Pancreas (tissue), 10 donors: ENCODE data around the gene ITGB5. TPM values are rescaled to one million over a fixed set of nuclear protein-coding genes. Genes with fewer than 3 reads are reported as not detected.

Experiments used
- ATAC-seq, 4 donors: fragments of 200-7000 bp; cut with Tn5 transposase; one replicate each; pipeline versions ENCODE4 v1.8.0 to v1.9.1; 2020; ENCODE audit warnings: mild to moderate bottlenecking in 4 of 4, moderate library complexity in 4 of 4
- DNase-seq, 6 donors: peaks; one replicate each; pipeline ENCODE4 v3.0.0-alpha.2; 2020
- FAIRE-seq: peaks from 2 replicates; lab custom pipeline; 2012; peaks lifted over from hg19 to GRCh38; lab: Jason Lieb, UNC
- H3K27ac ChIP-seq, 4 donors: fragments of 200-600 bp; sonication (generic); 1 replicate in 3 of 4; 2 replicates in 1 of 4; pipeline versions ENCODE4 v1.5.0 to v1.8.0; 2020
- H3K27me3 ChIP-seq, 4 donors: fragments of 200-600 bp; one replicate each; pipeline ENCODE4 v1.8.0; 2021
- H3K36me3 ChIP-seq, 3 donors: fragments of 200-600 bp; sonication (generic) in 1 of 3; one replicate each; pipeline versions ENCODE4 v1.5.0 to v1.8.0; 2020 to 2021
- H3K4me1 ChIP-seq, 3 donors: fragments of 200-600 bp; one replicate each; pipeline ENCODE4 v1.8.0; 2021
- H3K4me3 ChIP-seq, 4 donors: fragments of 200-600 bp; sonication (generic) in 2 of 4; one replicate each; pipeline versions ENCODE4 v1.5.0 to v1.8.0; 2020 to 2021
- H3K9me3 ChIP-seq, 4 donors: fragments of 200-600 bp; one replicate each; pipeline ENCODE4 v1.8.0; 2021
- WGBS, 2 donors: extraction: QIAGEN DNeasy Blood & Tissue Kit; methylation state at CpG; one replicate each; pipeline ENCODE4 v1.1.7; 2013; 5-methylcytosine and 5-hydroxymethylcytosine counted together
- intact Hi-C, 3 donors: fragments of 100-400 bp; cut with DNase I; formaldehyde crosslinking; loops; one replicate each; pipeline versions ENCODE4 v1.11.1 to v1.14.2; 2022
- polyA plus RNA-seq, 2 donors: library from polyadenylated mRNA; stranded (reverse); fragments of 200-250 nt; gene quantifications; one replicate each; pipeline ENCODE4 v1.2.3, GENCODE V29; 2013
- total RNA-seq, 6 donors: library from RNA; stranded (reverse); fragmentation: NEBNext Ultra II Directional in 4 of 6; extraction: Animal tissue kit (Norgen Biotek cat#: 25700) in 4 of 6; gene quantifications; one replicate each; pipeline versions ENCODE4 v1.2.1 to v1.2.4, GENCODE V29; 2021 to 2023
- TF ChIP-seq, protein P1 (sequence below), 4 donors: fragments of 200-600 bp; sonication (generic) in 3 of 4; IDR thresholded peaks; one replicate each; pipeline versions ENCODE4 v1.5.0 to v1.8.0; 2021; ENCODE audit warnings: antibody characterized with exemption in 4 of 4
- donor health status: healthy with polysubstance abuse.
- donor health status: DM: no; HTN: no; CAD: no; lungs with moderate emphysema.
- donor health status: DM: no; HTN: no; CAD: no.
- donor health status: control.
- donor health status: control.
- donor health status: Bipolar disorder and iron deficiency.
- donor health status: DM: yes; HTN: yes; CAD: no.
- donor health status: DM: no; HTN: no; CAD: no.
- donor health status: DM: no; HTN: no; CAD: no.
- donor health status: DM: yes; HTN: yes; CAD: no.

The ITGB5 gene
- total and polyA plus RNA-seq, 8 donors, result 9.5 to 69.9 (median 24.5) TPM

- Histone ChIP-seq H3K4me3 (no peak overlapping the region), H3K4me1 (no peaks in the 10 kb centered on the region), H3K27ac (no peak overlapping the region), H3K27me3 (no peaks in the 10 kb centered on the region), H3K9me3 (no peaks in the 10 kb centered on the region), H3K36me3 (peaks cover 0 to 10% (median 0%) of the 10 kb centered on the region in 3 donors)
- TF ChIP-seq, protein P1, sequence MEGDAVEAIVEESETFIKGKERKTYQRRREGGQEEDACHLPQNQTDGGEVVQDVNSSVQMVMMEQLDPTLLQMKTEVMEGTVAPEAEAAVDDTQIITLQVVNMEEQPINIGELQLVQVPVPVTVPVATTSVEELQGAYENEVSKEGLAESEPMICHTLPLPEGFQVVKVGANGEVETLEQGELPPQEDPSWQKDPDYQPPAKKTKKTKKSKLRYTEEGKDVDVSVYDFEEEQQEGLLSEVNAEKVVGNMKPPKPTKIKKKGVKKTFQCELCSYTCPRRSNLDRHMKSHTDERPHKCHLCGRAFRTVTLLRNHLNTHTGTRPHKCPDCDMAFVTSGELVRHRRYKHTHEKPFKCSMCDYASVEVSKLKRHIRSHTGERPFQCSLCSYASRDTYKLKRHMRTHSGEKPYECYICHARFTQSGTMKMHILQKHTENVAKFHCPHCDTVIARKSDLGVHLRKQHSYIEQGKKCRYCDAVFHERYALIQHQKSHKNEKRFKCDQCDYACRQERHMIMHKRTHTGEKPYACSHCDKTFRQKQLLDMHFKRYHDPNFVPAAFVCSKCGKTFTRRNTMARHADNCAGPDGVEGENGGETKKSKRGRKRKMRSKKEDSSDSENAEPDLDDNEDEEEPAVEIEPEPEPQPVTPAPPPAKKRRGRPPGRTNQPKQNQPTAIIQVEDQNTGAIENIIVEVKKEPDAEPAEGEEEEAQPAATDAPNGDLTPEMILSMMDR (IDR thresholded peaks at IDR 0.05), result no peak
- ATAC-seq, result no peak
- no peak for FAIRE-seq
- intact Hi-C loops, result no loop called here
- no peak for DNase-seq
- 80 to 94% methylated on average over 1 of the region's 1 CpG for WGBS, 2 donors
Measured at GRCh38 chr3:124847051-124847450, 40.1 kb downstream of the ITGB5 start.

- Histone ChIP-seq H3K27me3 (no peaks in the 10 kb centered on the region), H3K4me3 (no peak overlapping the region), H3K9me3 (no peaks in the 10 kb centered on the region), H3K36me3 (peaks cover 0 to 13% (median 0%) of the 10 kb centered on the region in 3 donors), H3K4me1 (no peaks in the 10 kb centered on the region), H3K27ac (no peak overlapping the region)
- ATAC-seq (peak in 2 of 4 donors; percentile 25 to 56), FAIRE-seq (no peak), DNase-seq (no peak)
- 50 to 51% methylated on average over 2 of the region's 2 CpGs for WGBS, 2 donors
- TF ChIP-seq, protein P1 (IDR thresholded peaks at IDR 0.05), result no peak
- intact Hi-C loops, result no loop called here
Measured at GRCh38 chr3:124846189-124846588, 41.0 kb downstream of the ITGB5 start.

DNA sequence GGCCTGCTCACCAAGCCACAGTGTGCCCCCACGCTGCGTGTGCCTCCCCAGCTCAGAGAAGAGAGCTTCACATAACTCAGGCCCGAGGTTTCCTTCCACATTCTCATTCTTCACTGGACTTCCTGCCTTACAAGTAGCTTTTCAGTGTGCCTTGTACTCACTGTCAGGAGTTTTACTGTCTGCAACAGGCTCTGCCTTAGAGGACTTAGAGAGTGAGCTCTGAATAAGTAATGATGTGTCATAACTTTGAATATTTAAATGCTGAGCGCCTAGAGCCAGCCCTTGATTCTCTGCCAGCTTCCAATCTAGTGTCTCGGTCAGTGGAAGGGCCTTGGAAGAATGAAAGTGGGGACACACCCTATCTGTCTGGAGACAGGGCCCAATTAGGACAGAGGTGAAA lies 41.8 kb downstream of the ITGB5 start:
- H3K36me3 ChIP-seq, result peaks cover 0 to 13% (median 0%) of the 10 kb centered on the region in 3 donors
- no peaks in the 10 kb centered on the region for H3K4me1 ChIP-seq
- DNase-seq (no peak), ATAC-seq (peak in 3 of 4 donors; percentile 49 to 80 (median 64)), FAIRE-seq (peak; percentile 63)
- TF ChIP-seq, protein P1 (IDR thresholded peaks at IDR 0.05), result no peak
- intact Hi-C loops, result no loop called here
- no peak overlapping the region for H3K4me3 ChIP-seq
- H3K27me3 ChIP-seq, result no peaks in the 10 kb centered on the region
- peak overlapping the region in 1 of 4 donors; percentile 33 for H3K27ac ChIP-seq
- 78 to 84% methylated on average over 5 of the region's 5 CpGs for WGBS, 2 donors
- no peaks in the 10 kb centered on the region for H3K9me3 ChIP-seq

- ATAC-seq (no peak), DNase-seq (no peak), FAIRE-seq (no peak)
- Histone ChIP-seq H3K9me3 (no peaks in the 10 kb centered on the region), H3K36me3 (peaks cover 0 to 13% (median 0%) of the 10 kb centered on the region in 3 donors), H3K27me3 (no peaks in the 10 kb centered on the region), H3K4me3 (no peak overlapping the region), H3K4me1 (no peaks in the 10 kb centered on the region), H3K27ac (no peak overlapping the region)
- TF ChIP-seq, protein P1 (IDR thresholded peaks at IDR 0.05), result no peak
- intact Hi-C loops, result no loop called here
- WGBS, 2 donors, result 87 to 95% methylated on average over 5 of the region's 5 CpGs
Measured at GRCh38 chr3:124843506-124844177, 43.5 kb downstream of the ITGB5 start.

DNA sequence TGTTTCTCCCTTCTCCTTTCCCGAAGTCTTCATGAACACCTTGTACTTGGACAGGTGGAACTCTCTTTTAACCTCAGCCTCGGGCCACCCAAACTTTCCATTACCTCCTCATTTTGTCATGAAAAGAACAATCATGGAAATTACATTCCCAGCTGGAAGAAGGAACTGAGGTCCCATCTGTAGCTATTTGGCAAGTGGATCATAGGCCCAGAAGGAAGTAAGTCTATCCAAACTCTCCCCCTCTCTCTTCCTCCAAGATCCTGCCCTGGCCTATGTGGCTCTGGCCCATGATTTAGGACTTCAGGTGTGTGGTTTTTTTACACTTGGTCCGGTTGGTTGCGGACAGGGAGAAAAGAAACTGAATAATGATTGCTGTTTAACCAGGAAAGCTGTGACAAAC lies 44.1 kb downstream of the ITGB5 start:
- intact Hi-C loops, result no loop called here
- Histone ChIP-seq H3K27ac (no peak overlapping the region), H3K27me3 (no peaks in the 10 kb centered on the region), H3K4me3 (no peak overlapping the region), H3K9me3 (no peaks in the 10 kb centered on the region), H3K36me3 (peaks cover 0 to 11% (median 0%) of the 10 kb centered on the region in 3 donors), H3K4me1 (peaks cover 0 to 5% (median 0%) of the 10 kb centered on the region in 3 donors)
- DNase-seq (no peak), ATAC-seq (no peak), FAIRE-seq (no peak)
- 91 to 95% methylated on average over 4 of the region's 4 CpGs for WGBS, 2 donors
- TF ChIP-seq, protein P1 (IDR thresholded peaks at IDR 0.05), result no peak
